Articular chondrocyte of knee joint (primary cell): ENCODE data around the gene YIPF1. TPM values are rescaled to one million over a fixed set of nuclear protein-coding genes. Genes with fewer than 3 reads are reported as not detected.

Experiments
- small RNA-seq: library from RNA; depleted of rRNA; stranded (forward); fragments of <200 nt; gene quantifications from one replicate; pipeline ENCODE3, GENCODE V24; 2012
- total RNA-seq: library from RNA; depleted of rRNA; stranded (reverse); fragments of >200 nt; gene quantifications from 2 replicates; pipeline ENCODE4 v1.2.3, GENCODE V29; 2012

YIPF1 gene
- 23.8 and 24.8 TPM in 2 replicates for total RNA-seq

DNA sequence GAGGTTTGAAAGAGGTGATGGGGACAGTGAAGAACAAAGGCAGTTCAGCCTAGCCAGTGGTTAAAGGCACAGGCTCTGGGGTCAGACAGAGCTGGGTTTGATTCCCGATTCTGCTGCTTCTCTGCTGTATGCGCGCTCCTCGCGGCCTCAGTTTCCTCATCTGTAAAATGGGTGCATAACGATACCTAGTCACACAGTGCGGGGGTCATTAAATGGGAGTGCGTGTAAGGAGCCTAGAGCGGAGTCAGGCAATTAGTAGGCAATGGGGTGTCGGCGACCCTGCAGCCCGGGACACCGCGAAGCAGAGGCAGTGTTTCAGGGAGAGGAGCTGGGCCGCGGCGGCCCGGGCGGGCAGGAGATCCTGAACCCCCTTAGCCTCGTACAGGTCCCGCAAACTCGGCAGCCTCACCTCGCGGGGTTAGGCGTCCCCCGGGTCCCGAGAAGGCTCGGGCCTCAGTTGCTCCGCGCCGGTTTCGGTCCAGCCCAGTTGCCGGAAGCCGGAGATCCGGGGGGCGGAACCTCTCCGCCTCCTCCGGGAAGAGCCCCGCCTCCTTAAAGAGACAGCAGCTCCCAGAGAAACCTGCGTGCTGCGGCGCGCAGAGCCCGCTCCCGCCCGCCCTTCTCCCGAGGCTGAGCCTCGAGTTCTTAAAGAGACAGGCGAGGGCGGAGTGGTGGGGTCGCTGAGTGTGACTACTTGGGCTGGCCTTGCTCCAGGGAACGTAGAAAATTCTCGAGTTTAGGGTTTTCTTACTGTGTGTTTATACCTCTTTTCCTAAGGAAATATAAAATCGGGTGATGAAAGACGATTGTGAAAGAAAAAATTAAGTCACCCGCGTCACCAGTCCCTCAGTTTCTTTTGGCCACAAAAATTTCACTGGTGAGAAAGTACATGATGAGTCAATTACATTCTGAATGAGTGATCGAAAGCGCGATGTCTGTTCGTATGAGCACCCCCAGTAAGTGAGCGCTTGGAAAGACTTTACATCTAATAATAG lies at the start of gene YIPF1:
Gene YIPF1, minus strand, starts transcription at position 494 of the 995 bp plus-strand sequence. CDS start 860 bp downstream, outside the sequence.

DNA sequence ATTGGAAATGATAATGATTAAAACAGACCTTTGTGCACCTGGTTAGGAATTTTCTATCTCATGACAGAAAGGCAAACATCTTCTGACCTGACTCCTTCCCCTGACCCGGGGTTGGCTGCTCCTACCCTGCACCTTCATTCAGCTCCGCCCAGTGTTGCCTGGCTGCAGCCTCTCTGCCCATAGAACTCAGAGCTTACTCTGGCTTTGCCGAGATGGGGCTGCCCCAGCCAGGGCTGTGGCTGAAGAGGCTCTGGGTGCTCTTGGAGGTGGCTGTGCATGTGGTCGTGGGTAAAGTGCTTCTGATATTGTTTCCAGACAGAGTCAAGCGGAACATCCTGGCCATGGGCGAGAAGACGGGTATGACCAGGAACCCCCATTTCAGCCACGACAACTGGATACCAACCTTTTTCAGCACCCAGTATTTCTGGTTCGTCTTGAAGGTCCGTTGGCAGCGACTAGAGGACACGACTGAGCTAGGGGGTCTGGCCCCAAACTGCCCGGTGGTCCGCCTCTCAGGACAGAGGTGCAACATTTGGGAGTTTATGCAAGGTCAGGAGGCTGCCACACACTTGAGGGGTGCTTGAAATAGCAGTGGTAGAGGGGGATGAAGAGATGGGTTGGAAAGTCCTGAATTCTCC lies 4.5 kb upstream of the YIPF1 start, which contains the start of gene DIO1:
Gene DIO1, plus strand, starts transcription at position 189 of the 638 bp plus-strand sequence. Its CDS starts 24 bp downstream, at position 213.

DNA sequence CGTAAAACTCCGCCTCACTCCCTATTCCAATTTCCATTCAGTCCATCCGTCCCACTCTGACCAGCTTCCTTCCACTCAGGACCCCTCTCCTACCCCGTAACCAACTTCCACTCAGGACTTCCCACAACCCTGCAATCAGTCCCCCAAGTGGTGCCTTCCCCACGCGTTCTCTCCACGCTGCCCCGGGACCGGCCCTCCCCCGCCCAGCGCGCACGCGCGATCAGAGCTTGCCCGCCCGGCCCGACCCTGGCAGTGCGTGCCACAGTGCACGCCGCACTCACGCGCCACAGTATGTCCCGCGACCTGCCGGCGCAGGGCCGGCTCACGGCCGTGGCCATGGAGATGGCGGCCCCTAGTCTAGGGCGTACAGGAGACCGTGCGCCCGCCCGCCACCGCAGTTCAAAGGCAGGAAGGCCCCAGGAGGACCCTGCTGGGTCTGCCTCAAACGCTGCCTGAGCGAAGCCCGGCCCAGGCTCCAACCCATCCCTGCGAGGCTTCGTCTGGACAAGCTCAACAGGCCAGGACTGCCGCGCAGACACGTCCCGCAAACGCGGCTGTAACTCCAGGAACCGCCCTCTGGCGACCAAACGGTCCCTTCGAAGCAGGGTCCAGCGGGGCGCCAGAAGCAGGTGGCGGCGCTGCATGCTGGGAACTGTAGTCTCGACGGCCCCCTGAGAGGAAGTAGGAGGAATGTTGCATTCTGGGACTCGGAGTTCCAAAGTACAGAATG lies 51.5 kb downstream of the YIPF1 start, which contains the start of gene NDC1:
Gene NDC1, minus strand, starts transcription at position 373 of the 730 bp plus-strand sequence. Its CDS starts 35 bp downstream, at position 338.

Small RNA genes lying within 50 kb of the gene (small RNA-seq; reads per million reads assigned to genes)
- gene AL049745.1 = not detected

Other genes with a start within 250 kb of the YIPF1 start
- 2.9 and 3.8 TPM in 2 replicates for gene GLIS1, start 150.6 kb downstream of the YIPF1 start, total RNA-seq
- gene NDC1, start 51.5 kb downstream of the YIPF1 start, total RNA-seq = 18.3 and 21.8 TPM in 2 replicates
- gene DIO1, start 4.4 kb upstream of the YIPF1 start, total RNA-seq = not detected in 2 replicates
- 33.3 and 35.2 TPM in 2 replicates for gene IFT25, start 55.9 kb upstream of the YIPF1 start, total RNA-seq
- 27.3 and 33.7 TPM in 2 replicates for gene LRRC42, start 56.6 kb upstream of the YIPF1 start, total RNA-seq
- not detected in 2 replicates for gene LDLRAD1, start 128.4 kb upstream of the YIPF1 start, total RNA-seq
- gene TMEM59, start 163.4 kb upstream of the YIPF1 start, total RNA-seq = 377 and 462 TPM in 2 replicates
- 4.1 and 4.8 TPM in 2 replicates for gene TCEANC2, start 163.8 kb upstream of the YIPF1 start, total RNA-seq